ENCODE measurements around the gene TCF7L2.

- TF ChIP-seq EZH2phosphoT487 (IDR thresholded peaks at IDR 0.05; ENCODE audit: low read depth) (no peak), CTCF (IDR thresholded peaks at IDR 0.05; ENCODE audit: low read depth, low read length) (no peak)
Measured at GRCh38 chr10:113089551-113089950, 139.5 kb downstream of the TCF7L2 start.

Measured in OCI-LY3 (cell line).